OCI-LY1 (cell line): ENCODE results near the gene IL31.
A peak's percentile ranks its signal among the peaks of the same experiment; 100 is the strongest.

ENCODE experiments used
- H2AFZ ChIP-seq: fragments of 200-600 bp; sonication (generic), shearing (Covaris generic); 2 replicates; pipeline ENCODE4 v1.6.0; 2014; ENCODE audit warnings: antibody characterized with exemption, mild to moderate bottlenecking, low read length
- H3F3A ChIP-seq: fragments of 200-600 bp; sonication (generic), shearing (Covaris generic); 2 replicates; pipeline ENCODE4 v1.6.0; 2014; ENCODE audit warnings: mild to moderate bottlenecking, antibody characterized with exemption, low read length, moderate library complexity; ENCODE audit not compliant: insufficient read depth
- H3K27ac ChIP-seq: fragments of 200-600 bp; sonication (generic); 2 replicates; pipeline ENCODE4 v1.5.1; 2014; ENCODE audit warnings: low read length, mixed run types, mild to moderate bottlenecking, low read depth; ENCODE audit not compliant: poor library complexity, severe bottlenecking
- H3K27me3 ChIP-seq: fragments of 200-600 bp; sonication (generic); 2 replicates; pipeline ENCODE4 v1.6.0; 2014; ENCODE audit warnings: antibody characterized with exemption, mild to moderate bottlenecking, low read length, moderate library complexity; ENCODE audit not compliant: insufficient read depth
- H3K36me3 ChIP-seq: fragments of 200-600 bp; sonication (generic); 2 replicates; pipeline ENCODE4 v1.6.1; 2014; ENCODE audit warnings: mild to moderate bottlenecking, antibody characterized with exemption, low read length, moderate library complexity, mixed read lengths; ENCODE audit not compliant: insufficient read depth
- H3K4me1 ChIP-seq: fragments of 200-600 bp; sonication (generic); 2 replicates; pipeline ENCODE4 v1.5.1; 2014; ENCODE audit warnings: mild to moderate bottlenecking, low read length, moderate library complexity; ENCODE audit not compliant: insufficient read depth, severe bottlenecking
- H3K4me2 ChIP-seq: fragments of 200-600 bp; sonication (generic), shearing (Covaris generic); 2 replicates; pipeline ENCODE4 v1.6.1; 2014; ENCODE audit warnings: low read length
- H3K4me3 ChIP-seq: fragments of 200-600 bp; sonication (generic); 2 replicates; pipeline ENCODE4 v1.5.1; 2014; ENCODE audit warnings: low read length, low read depth, mild to moderate bottlenecking, mixed read lengths; ENCODE audit not compliant: poor library complexity, severe bottlenecking
- H3K79me2 ChIP-seq: fragments of 200-600 bp; shearing (Covaris generic); 2 replicates; pipeline ENCODE4 v1.6.1; 2016; ENCODE audit warnings: mixed run types, low read length, mixed read lengths; ENCODE audit not compliant: insufficient read depth
- H3K9ac ChIP-seq: fragments of 200-600 bp; sonication (generic), shearing (Covaris generic); 2 replicates; pipeline ENCODE4 v1.6.1; 2014; ENCODE audit warnings: mild to moderate bottlenecking, low read length, mixed read lengths
- H3K9me2 ChIP-seq: fragments of 200-600 bp; sonication (generic), shearing (Covaris generic); 2 replicates; pipeline ENCODE4 v1.6.1; 2014; ENCODE audit warnings: low read depth, mild to moderate bottlenecking, low read length, mixed read lengths
- H3K9me3 ChIP-seq: fragments of 200-600 bp; shearing (Covaris generic); 2 replicates; pipeline ENCODE4 v1.6.1; 2014; ENCODE audit warnings: low read length, mixed read lengths
- H4K20me1 ChIP-seq: fragments of 200-600 bp; sonication (generic), shearing (Covaris generic); 2 replicates; pipeline ENCODE4 v1.6.0; 2016; ENCODE audit warnings: mild to moderate bottlenecking, low read length; ENCODE audit not compliant: insufficient read depth
- EZH2 ChIP-seq: fragments of 200-600 bp; sonication (generic), shearing (Covaris generic); IDR thresholded peaks from 2 replicates; pipeline ENCODE4 v1.8.0; 2017; ENCODE audit warnings: borderline replicate concordance, mixed run types, mild to moderate bottlenecking, antibody characterized with exemption, low read length, moderate library complexity, mixed read lengths
- TF ChIP-seq, protein P1 (sequence below): fragments of 200-600 bp; sonication (generic), shearing (Covaris generic); IDR thresholded peaks from 2 replicates; pipeline ENCODE4 v1.5.1; 2017; ENCODE audit warnings: mild to moderate bottlenecking, antibody characterized with exemption, low read length, moderate library complexity, mixed read lengths

Gene IL31

GRCh38 chr12:122206111-122206881 lies 32.3 kb upstream of the IL31 start:
- H3K9me2 ChIP-seq, result no peaks in the 10 kb centered on the region
- no peak overlapping the region for H2AFZ ChIP-seq
- TF ChIP-seq EZH2, result no peak
- TF ChIP-seq, protein P1, sequence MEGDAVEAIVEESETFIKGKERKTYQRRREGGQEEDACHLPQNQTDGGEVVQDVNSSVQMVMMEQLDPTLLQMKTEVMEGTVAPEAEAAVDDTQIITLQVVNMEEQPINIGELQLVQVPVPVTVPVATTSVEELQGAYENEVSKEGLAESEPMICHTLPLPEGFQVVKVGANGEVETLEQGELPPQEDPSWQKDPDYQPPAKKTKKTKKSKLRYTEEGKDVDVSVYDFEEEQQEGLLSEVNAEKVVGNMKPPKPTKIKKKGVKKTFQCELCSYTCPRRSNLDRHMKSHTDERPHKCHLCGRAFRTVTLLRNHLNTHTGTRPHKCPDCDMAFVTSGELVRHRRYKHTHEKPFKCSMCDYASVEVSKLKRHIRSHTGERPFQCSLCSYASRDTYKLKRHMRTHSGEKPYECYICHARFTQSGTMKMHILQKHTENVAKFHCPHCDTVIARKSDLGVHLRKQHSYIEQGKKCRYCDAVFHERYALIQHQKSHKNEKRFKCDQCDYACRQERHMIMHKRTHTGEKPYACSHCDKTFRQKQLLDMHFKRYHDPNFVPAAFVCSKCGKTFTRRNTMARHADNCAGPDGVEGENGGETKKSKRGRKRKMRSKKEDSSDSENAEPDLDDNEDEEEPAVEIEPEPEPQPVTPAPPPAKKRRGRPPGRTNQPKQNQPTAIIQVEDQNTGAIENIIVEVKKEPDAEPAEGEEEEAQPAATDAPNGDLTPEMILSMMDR, result no peak
- no peak overlapping the region for H3K27ac ChIP-seq
- no peak overlapping the region for H3K4me3 ChIP-seq
- H3K4me2 ChIP-seq, result no peak overlapping the region
- H4K20me1 ChIP-seq, result no peaks in the 10 kb centered on the region
- H3K27me3 ChIP-seq, result no peaks in the 10 kb centered on the region
- H3K4me1 ChIP-seq, result peaks cover 17% of the 10 kb centered on the region
- no peaks in the 10 kb centered on the region for H3K9me3 ChIP-seq
- no peak overlapping the region for H3K9ac ChIP-seq
- H3K36me3 ChIP-seq, result peaks cover 39% of the 10 kb centered on the region
- H3K79me2 ChIP-seq, result no peaks in the 10 kb centered on the region
- no peaks in the 10 kb centered on the region for H3F3A ChIP-seq

DNA sequence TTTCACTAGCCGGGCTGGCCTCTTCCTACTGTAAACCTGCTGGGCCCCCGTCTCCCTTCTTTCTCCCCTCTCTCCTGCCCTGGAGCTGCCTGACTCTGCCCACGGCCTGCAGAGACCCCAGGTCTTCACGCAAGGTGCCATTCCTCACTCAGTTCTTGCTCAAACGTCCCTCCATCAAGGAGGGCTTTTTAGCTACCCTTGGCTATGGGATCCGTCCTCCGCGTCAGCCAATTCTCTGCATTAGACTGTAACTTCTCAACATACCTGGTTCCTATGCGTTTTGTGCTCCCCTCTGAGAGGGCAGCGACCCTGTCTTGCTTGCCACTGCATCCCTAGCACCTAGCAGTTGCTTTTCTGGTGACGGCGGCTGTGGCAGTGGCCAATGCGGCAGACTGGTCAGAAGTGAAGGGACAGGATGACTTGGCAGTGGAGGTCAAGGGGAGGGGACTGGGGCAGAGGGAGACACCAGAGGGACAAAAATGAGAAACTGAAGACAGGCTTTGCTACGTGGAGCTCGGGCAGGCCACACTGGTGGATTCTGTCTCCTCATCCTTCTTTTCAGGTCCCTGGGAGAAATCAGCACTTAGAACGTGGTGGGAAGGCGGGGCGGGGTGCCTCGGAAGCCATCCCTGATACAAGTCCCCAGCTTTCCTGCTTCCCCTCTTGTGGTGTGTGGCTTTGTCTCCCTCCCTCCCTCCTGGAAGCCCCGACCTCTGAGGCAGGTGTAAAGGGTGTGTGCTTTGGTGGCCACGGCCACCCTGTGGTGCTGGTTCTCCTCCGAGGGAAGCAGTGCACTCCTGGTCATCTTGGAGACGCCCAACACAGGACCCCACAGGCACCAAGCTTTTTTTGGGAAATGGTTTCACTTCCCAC lies 31.3 kb upstream of the IL31 start:
- H3K4me3 ChIP-seq, result no peak overlapping the region
- peak overlapping the region; percentile 74; the same call in 1 of the 2 replicates for H3K4me2 ChIP-seq
- no peaks in the 10 kb centered on the region for H3K9me3 ChIP-seq
- H2AFZ ChIP-seq, result no peak overlapping the region
- no peaks in the 10 kb centered on the region for H4K20me1 ChIP-seq
- no peak overlapping the region for H3K27ac ChIP-seq
- no peaks in the 10 kb centered on the region for H3F3A ChIP-seq
- H3K9me2 ChIP-seq, result no peaks in the 10 kb centered on the region
- no peak overlapping the region for H3K9ac ChIP-seq
- peaks cover 35% of the 10 kb centered on the region for H3K36me3 ChIP-seq
- no peak for TF ChIP-seq EZH2
- TF ChIP-seq, protein P1, result no peak
- H3K27me3 ChIP-seq, result no peaks in the 10 kb centered on the region; the same call in 1 of the 2 replicates
- no peaks in the 10 kb centered on the region for H3K79me2 ChIP-seq
- peaks cover 17% of the 10 kb centered on the region for H3K4me1 ChIP-seq

GRCh38 chr12:122204167-122205052 lies 30.4 kb upstream of the IL31 start:
- H3K4me1 ChIP-seq, result peaks cover 18% of the 10 kb centered on the region
- H3K27me3 ChIP-seq, result no peaks in the 10 kb centered on the region; the same call in 1 of the 2 replicates
- TF ChIP-seq, protein P1, result no peak
- no peak for TF ChIP-seq EZH2
- H3F3A ChIP-seq, result no peaks in the 10 kb centered on the region
- H3K36me3 ChIP-seq, result peaks cover 28% of the 10 kb centered on the region
- peak overlapping the region; percentile 45; the same call in 1 of the 2 replicates for H3K9ac ChIP-seq
- no peak overlapping the region for H3K27ac ChIP-seq
- H3K9me3 ChIP-seq, result no peaks in the 10 kb centered on the region
- H3K79me2 ChIP-seq, result no peaks in the 10 kb centered on the region
- H3K4me3 ChIP-seq, result peak overlapping the region; percentile 56
- H3K4me2 ChIP-seq, result peak overlapping the region; percentile 74
- H4K20me1 ChIP-seq, result no peaks in the 10 kb centered on the region
- no peaks in the 10 kb centered on the region for H3K9me2 ChIP-seq
- no peak overlapping the region for H2AFZ ChIP-seq
